PC-3 (cell line): ENCODE data around the gene GTF2E1. TPM values are rescaled to one million over a fixed set of nuclear protein-coding genes. Genes with fewer than 3 reads are reported as not detected.
A peak's percentile ranks its signal among the peaks of the same experiment; 100 is the strongest.
"Not testable (repeated sequence)": the region's sequence is repeated elsewhere in the genome, so short reads cannot be mapped to it uniquely, and the experiment has no call there.

Experiments
- ATAC-seq: fragments of 200-7000 bp; cut with Tn5 transposase; 2 replicates; pipeline ENCODE4 v1.9.1; 2020; ENCODE audit warnings: mild to moderate bottlenecking, moderate library complexity
- BruUV-seq: library from RNA; stranded (reverse); fragments of 400-500 nt; replicated peaks from 2 replicates; lab custom pipeline; 2021; lab: Mats Ljungman, UMichigan
- CTCF ChIA-PET: fragments of 300-600 bp; sonication (Branson Sonifier 250); formaldehyde crosslinking; loops from one replicate; lab custom pipeline; 2022; ENCODE audit warnings: antibody characterized with exemption; lab: Charles Lee
- POLR2A ChIA-PET: fragments of 300-600 bp; sonication (Branson Sonifier 250); formaldehyde crosslinking; loops from one replicate; lab custom pipeline; 2022; ENCODE audit warnings: antibody characterized with exemption; ENCODE audit not compliant: unreplicated experiment; lab: Charles Lee
- DNase-seq: peaks from one replicate; pipeline ENCODE4 v3.0.0-alpha.2; 2015
- H2AFZ ChIP-seq: fragments of 300-600 bp; sonication (generic); 2 replicates; pipeline ENCODE4 v1.6.0; 2016; ENCODE audit warnings: antibody characterized with exemption, low read length
- H3F3A ChIP-seq: fragments of 300-600 bp; sonication (generic); one replicate; pipeline ENCODE4 v1.6.0; 2017; ENCODE audit warnings: antibody characterized with exemption, low read length, control low read depth, mild to moderate bottlenecking; ENCODE audit not compliant: unreplicated experiment
- H3K27ac ChIP-seq: fragments of 300-600 bp; sonication (generic); 2 replicates; pipeline ENCODE4 v1.5.1; 2016; ENCODE audit warnings: mild to moderate bottlenecking, low read length
- H3K27me3 ChIP-seq: fragments of 300-600 bp; sonication (generic); 2 replicates; pipeline ENCODE4 v1.6.1; 2016; ENCODE audit warnings: low read length, mixed read lengths
- H3K36me3 ChIP-seq: fragments of 300-600 bp; sonication (generic); 2 replicates; pipeline ENCODE4 v1.6.1; 2016; ENCODE audit warnings: low read depth, mixed run types, low read length, mixed read lengths
- H3K4me1 ChIP-seq: fragments of 300-600 bp; sonication (generic); 2 replicates; pipeline ENCODE4 v1.5.1; 2016; ENCODE audit warnings: low read length; ENCODE audit not compliant: insufficient read depth
- H3K4me2 ChIP-seq: fragments of 300-600 bp; sonication (generic); 2 replicates; pipeline ENCODE4 v1.6.0; 2016; ENCODE audit warnings: low read length
- H3K4me3 ChIP-seq: fragments of 300-600 bp; sonication (generic); 2 replicates; pipeline ENCODE4 v1.5.1; 2016; ENCODE audit warnings: mild to moderate bottlenecking, low read length, mixed read lengths
- H3K79me2 ChIP-seq: fragments of 300-600 bp; sonication (generic); 2 replicates; pipeline ENCODE4 v1.6.1; 2017; ENCODE audit warnings: low read length, mixed read lengths
- H3K9ac ChIP-seq: fragments of 300-600 bp; sonication (generic); 2 replicates; pipeline ENCODE4 v1.6.0; 2016; ENCODE audit warnings: mild to moderate bottlenecking, low read length
- H3K9me2 ChIP-seq: fragments of 300-600 bp; sonication (generic); replicated peaks from 2 replicates; pipeline ENCODE4 v1.6.1; 2016; ENCODE audit warnings: mixed run types, low read length, mixed read lengths
- H3K9me3 ChIP-seq: fragments of 300-600 bp; sonication (generic); 2 replicates; pipeline ENCODE4 v1.6.1; 2016; ENCODE audit warnings: low read length, mixed read lengths
- H4K20me1 ChIP-seq: fragments of 300-600 bp; sonication (generic); 2 replicates; pipeline ENCODE4 v1.6.1; 2016; ENCODE audit warnings: low read length, mixed read lengths
- EZH2 ChIP-seq: fragments of 300-600 bp; sonication (generic); IDR thresholded peaks from one replicate; pipeline ENCODE4 v1.6.1; 2017; ENCODE audit warnings: antibody characterized with exemption, mild to moderate bottlenecking, low read length; ENCODE audit not compliant: unreplicated experiment
- EZH2phosphoT487 ChIP-seq: fragments of 300-600 bp; sonication (generic); IDR thresholded peaks from 2 replicates; pipeline ENCODE4 v1.6.1; 2018; ENCODE audit warnings: mild to moderate bottlenecking, antibody characterized with exemption, low read length, borderline replicate concordance
- intact Hi-C: fragments of 100-400 bp; cut with micrococcal nuclease; formaldehyde crosslinking; loops from 2 replicates; pipeline ENCODE4 v1.9.0; 2023
- total RNA-seq: library from RNA; depleted of rRNA; stranded (reverse); fragments of >200 nt; gene quantifications from 2 replicates; pipeline ENCODE4 v1.2.3, GENCODE V29; 2014
- TF ChIP-seq, protein P1 (sequence below): fragments of 300-600 bp; sonication (generic); conservative IDR thresholded peaks from 2 replicates; pipeline ENCODE4 v1.5.1; 2017; ENCODE audit warnings: antibody characterized with exemption, low read depth, mild to moderate bottlenecking, low read length

GTF2E1 gene
- total RNA-seq, 1 experiment from 2014 or later = 15.2 TPM

DNA sequence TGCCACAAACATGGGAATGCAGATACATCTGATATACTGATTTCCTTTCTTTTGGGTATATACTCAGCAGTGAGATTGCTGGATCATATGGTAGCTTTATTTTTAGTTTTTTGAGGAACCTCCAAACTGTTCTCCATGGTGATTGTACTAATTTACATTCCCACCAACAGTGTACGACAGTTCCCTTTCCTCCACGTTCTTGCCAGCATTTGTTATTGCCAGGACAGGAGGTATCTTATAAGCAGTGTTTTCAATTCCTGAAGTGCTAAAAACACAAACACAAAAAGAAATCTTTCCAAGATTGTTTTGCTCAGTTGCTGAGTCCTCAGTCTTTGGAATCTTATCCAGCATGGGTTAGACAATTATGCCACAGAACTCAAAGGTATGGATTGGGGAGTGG, 13.5 kb downstream of the GTF2E1 start:
- no TSS peak for BruUV-seq
- Histone ChIP-seq H3K4me2 (no peak overlapping the region), H3K4me3 (no peak overlapping the region), H3K79me2 (peaks cover 75% of the 10 kb centered on the region), H2AFZ (no peak overlapping the region), H3K9me3 (no peaks in the 10 kb centered on the region), H3K27ac (no peak overlapping the region), H3F3A (no peaks in the 10 kb centered on the region), H3K27me3 (no peaks in the 10 kb centered on the region), H3K36me3 (peaks cover 25% of the 10 kb centered on the region), H4K20me1 (no peaks in the 10 kb centered on the region), H3K9ac (no peak overlapping the region), H3K4me1 (no peaks in the 10 kb centered on the region), H3K9me2 (no peaks in the 10 kb centered on the region)
- ATAC-seq (no peak), DNase-seq (no peak)
- no peak for TF ChIP-seq EZH2
- no peak for TF ChIP-seq EZH2phosphoT487
- TF ChIP-seq, protein P1, sequence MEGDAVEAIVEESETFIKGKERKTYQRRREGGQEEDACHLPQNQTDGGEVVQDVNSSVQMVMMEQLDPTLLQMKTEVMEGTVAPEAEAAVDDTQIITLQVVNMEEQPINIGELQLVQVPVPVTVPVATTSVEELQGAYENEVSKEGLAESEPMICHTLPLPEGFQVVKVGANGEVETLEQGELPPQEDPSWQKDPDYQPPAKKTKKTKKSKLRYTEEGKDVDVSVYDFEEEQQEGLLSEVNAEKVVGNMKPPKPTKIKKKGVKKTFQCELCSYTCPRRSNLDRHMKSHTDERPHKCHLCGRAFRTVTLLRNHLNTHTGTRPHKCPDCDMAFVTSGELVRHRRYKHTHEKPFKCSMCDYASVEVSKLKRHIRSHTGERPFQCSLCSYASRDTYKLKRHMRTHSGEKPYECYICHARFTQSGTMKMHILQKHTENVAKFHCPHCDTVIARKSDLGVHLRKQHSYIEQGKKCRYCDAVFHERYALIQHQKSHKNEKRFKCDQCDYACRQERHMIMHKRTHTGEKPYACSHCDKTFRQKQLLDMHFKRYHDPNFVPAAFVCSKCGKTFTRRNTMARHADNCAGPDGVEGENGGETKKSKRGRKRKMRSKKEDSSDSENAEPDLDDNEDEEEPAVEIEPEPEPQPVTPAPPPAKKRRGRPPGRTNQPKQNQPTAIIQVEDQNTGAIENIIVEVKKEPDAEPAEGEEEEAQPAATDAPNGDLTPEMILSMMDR = no peak
- POLR2A ChIA-PET = no interaction called here
- CTCF ChIA-PET = no interaction called here
- intact Hi-C loops = no loop called here

DNA sequence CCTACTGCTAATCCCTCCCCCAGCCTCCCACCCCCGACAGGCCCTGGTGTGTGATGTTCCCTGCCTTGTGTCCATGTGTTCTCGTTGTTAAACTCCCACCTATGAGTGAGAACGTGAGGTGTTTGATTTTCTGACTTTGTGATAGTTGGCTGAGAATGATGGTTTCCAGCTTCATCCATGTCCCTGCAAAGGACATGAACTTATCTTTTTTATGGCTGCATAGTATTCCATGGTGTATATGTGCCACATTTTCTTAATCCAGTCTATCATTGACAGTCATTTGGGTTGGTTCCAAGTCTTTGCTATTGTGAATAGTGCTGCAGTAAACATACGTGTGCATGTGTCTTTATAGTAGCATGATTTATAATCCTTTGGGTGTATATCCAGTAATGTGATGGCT, 16.0 kb downstream of the GTF2E1 start:
- H3K4me2 ChIP-seq, H3K9me2 ChIP-seq, H3K4me3 ChIP-seq, H3K36me3 ChIP-seq, H3K27me3 ChIP-seq, intact Hi-C loops, POLR2A ChIA-PET, H4K20me1 ChIP-seq, H3K4me1 ChIP-seq, H3K27ac ChIP-seq, ATAC-seq, CTCF ChIA-PET, DNase-seq, H2AFZ ChIP-seq, H3K9me3 ChIP-seq, BruUV-seq, H3K9ac ChIP-seq, H3F3A ChIP-seq: not testable (repeated sequence)
- peaks cover 69% of the 10 kb centered on the region for H3K79me2 ChIP-seq

DNA sequence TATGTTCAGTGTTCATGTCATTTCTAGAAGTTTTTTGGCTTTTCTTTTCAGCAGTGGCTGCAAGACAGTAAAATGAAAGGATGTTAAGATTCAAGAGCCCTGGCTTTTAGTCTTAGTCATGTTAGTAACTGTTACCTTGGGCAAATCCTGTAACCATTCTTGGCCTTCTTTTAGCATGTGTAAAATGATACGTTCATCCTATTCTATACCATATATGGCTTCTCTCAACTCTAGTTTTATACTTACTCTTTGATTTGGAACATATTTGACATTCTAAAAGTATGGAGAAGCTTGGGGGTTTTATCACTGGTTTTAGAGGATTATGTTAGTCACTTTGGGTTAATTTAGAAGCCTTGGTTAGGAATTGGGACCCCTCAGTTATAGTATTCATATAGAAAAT, 20.1 kb downstream of the GTF2E1 start:
- H3K27me3 ChIP-seq = no peaks in the 10 kb centered on the region
- H3F3A ChIP-seq = no peaks in the 10 kb centered on the region
- H4K20me1 ChIP-seq = 0 out of 2 replicates have a peak, but pooled peaks cover 3% of the 10 kb centered on the region
- peaks cover 13% of the 10 kb centered on the region for H3K4me1 ChIP-seq
- POLR2A ChIA-PET = no interaction called here
- intact Hi-C loops = no loop called here
- CTCF ChIA-PET = no interaction called here
- H3K4me2 ChIP-seq = no peak overlapping the region
- no peak overlapping the region for H3K9ac ChIP-seq
- ATAC-seq (no peak), DNase-seq (peak; percentile 22)
- H3K36me3 ChIP-seq = 0 out of 2 replicates have a peak, but pooled peaks cover 1% of the 10 kb centered on the region
- peaks cover 76% of the 10 kb centered on the region for H3K79me2 ChIP-seq
- no peaks in the 10 kb centered on the region for H3K9me2 ChIP-seq
- BruUV-seq = no TSS peak
- H3K4me3 ChIP-seq = no peak overlapping the region
- no peaks in the 10 kb centered on the region for H3K9me3 ChIP-seq
- no peak overlapping the region for H3K27ac ChIP-seq
- TF ChIP-seq, protein P1 = no peak
- TF ChIP-seq EZH2phosphoT487 (no peak), EZH2 (no peak)
- H2AFZ ChIP-seq = no peak overlapping the region
